ENCODE data around the gene MAP3K5.

The MAP3K5 gene

GRCh38 chr6:136563386-136564152, 228.7 kb downstream of the MAP3K5 start:
- DNase-seq (ENCODE audit: insufficient read length, low spot score) (no peak), FAIRE-seq (no peak)
- TF ChIP-seq CTCF (IDR thresholded peaks at IDR 0.05; ENCODE audit: insufficient read depth, missing control alignments): no peak

DNA sequence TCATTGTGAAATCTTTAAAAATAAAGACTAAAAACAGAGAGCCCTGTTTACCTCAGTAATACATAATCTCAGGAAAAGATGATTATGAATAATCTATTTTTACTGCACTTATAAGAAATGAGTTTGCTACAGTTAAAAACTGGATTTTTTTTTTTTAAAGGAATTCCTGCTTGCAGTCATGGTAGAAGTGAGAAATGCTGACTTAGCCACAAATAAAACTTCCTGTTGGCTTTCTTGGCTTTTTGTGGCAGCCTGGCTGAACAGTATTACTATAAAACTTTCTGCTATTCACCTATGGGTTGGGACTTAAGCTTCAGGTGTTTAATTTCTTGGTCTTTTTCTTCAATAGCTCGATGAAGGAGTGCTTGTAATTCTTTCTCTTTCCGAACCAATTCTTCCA, 230.1 kb downstream of the MAP3K5 start:
- TF ChIP-seq CTCF (IDR thresholded peaks at IDR 0.05; ENCODE audit: insufficient read depth, missing control alignments): no peak
- FAIRE-seq (no peak), DNase-seq (ENCODE audit: insufficient read length, low spot score) (no peak)

DNA sequence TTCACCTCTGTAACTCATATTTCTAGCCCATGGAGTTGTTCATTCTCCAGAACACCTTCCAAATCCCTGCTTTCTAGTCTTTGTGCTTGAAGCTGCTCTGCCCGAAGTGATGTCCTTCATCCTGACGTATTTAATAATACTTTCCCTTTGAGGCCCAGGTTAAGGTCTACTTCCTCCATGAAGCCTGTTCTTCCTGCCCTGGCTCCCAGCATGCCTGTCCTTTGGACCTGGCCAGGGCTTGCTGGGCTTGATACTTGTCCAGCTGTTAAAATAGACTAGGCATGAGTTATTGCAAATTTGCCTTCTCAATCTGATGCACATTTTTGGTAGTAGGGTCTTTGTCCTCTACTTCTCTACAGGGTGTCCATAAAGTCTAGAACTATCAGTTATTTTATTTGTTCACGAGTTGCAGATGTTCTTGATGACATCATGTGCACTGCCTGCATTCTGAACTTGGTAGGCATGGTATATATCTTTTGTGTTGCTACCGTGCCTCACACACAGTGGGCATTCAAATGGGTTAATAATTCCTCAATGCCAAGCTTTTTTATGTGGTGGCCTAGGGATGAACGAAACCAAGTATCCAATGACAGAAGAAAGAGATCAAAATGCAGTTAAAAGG, 239.0 kb downstream of the MAP3K5 start:
- FAIRE-seq: no peak
- no peak for DNase-seq (ENCODE audit: insufficient read length, low spot score)
- TF ChIP-seq CTCF (IDR thresholded peaks at IDR 0.05; ENCODE audit: insufficient read depth, missing control alignments): no peak

GRCh38 chr6:136552054-136552453, 240.2 kb downstream of the MAP3K5 start:
- no peak for DNase-seq (ENCODE audit: insufficient read length, low spot score)
- TF ChIP-seq CTCF (IDR thresholded peaks at IDR 0.05; ENCODE audit: insufficient read depth, missing control alignments): no peak
- FAIRE-seq: no peak

DNA sequence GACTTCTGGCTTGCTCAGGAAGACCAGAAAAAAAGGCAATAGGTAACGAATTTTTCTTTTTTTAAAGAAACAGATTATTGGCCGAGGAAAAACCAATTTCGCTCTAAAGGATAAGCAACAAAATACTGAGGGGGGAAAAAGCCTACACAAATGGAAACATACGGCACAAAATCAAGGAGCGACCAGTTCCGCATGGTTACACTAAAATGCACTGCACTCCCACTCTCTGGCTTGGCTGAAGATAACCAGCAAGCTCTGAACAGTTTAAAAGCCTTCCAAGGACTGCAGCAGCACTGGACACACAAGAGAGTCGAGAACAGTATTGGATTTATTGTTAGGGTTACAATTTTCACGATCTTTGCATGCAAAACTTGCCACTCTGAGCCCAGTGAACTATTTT, 241.2 kb downstream of the MAP3K5 start:
- FAIRE-seq: no peak
- no peak for TF ChIP-seq CTCF (IDR thresholded peaks at IDR 0.05; ENCODE audit: insufficient read depth, missing control alignments)
- no peak for DNase-seq (ENCODE audit: insufficient read length, low spot score)

GRCh38 chr6:136550330-136551071, 241.8 kb downstream of the MAP3K5 start, which contains the start of gene MAP7:
Gene MAP7 (minus strand): TSS chr6:136550422. CDS start chr6:136550408, 14 bp downstream.
- peak; percentile 69 for TF ChIP-seq CTCF (IDR thresholded peaks at IDR 0.05; ENCODE audit: insufficient read depth, missing control alignments)
- FAIRE-seq: no peak
- DNase-seq (ENCODE audit: insufficient read length, low spot score): peak; percentile 72

Data from D721Med (cell line).